ENCODE data around the gene NTM. TPM values are rescaled to one million over a fixed set of nuclear protein-coding genes. Genes with fewer than 3 reads are reported as not detected.
A peak's percentile ranks its signal among the peaks of the same experiment; 100 is the strongest.

Gene NTM
- total RNA-seq, 1 donor from 2014 or later, result 10.8 TPM

DNA sequence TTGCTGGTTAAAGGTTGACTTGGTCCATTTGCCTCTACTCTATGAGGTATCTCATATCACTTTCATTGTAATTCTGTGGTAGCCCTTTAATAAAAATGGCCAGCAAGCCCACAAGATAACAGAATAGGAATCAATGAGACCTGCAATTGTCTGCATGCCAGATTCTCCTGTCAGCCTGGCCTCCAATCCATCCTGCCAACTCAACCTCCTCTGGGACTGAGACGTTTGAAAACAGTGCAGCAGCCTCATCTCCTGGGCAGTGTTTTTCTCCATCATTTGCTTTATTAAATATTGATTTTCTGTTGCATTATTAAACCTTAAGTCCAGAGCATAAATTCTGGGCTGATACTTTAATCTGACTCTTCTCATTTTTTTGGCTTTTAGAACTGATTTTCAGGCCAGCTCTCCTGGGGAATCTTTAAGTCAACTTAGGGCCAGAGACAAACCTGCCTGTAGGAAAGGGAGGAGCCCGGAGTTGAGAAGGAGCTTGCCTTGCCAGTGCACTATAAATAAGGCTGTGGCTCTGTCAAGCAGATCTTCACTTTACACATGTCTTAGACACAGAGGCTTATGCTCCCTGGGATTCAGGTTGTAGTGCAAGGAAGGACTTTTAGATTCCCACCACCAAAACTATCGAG lies 798.0 kb downstream of the NTM start:
- DNase-seq, result no peak

DNA sequence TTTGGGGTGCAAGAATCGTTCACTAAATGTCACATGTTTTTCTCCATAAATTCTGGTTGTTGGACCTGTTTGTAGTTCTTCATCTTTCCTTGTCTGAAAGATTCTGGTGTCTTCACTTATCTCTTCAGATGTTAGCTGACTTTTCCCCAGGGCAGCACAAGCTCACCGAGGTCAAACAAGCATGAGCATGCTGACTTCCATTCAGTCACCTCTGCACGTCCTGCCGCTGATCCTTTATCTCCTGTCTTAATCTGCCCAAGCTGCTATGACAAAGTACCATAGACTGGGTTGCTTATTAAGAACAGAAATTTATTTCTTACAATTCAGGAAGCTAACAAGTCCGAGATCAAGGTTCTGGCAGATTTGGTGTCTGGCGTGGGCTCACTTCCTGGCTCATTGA lies 800.6 kb downstream of the NTM start:
- DNase-seq, result no peak

DNA sequence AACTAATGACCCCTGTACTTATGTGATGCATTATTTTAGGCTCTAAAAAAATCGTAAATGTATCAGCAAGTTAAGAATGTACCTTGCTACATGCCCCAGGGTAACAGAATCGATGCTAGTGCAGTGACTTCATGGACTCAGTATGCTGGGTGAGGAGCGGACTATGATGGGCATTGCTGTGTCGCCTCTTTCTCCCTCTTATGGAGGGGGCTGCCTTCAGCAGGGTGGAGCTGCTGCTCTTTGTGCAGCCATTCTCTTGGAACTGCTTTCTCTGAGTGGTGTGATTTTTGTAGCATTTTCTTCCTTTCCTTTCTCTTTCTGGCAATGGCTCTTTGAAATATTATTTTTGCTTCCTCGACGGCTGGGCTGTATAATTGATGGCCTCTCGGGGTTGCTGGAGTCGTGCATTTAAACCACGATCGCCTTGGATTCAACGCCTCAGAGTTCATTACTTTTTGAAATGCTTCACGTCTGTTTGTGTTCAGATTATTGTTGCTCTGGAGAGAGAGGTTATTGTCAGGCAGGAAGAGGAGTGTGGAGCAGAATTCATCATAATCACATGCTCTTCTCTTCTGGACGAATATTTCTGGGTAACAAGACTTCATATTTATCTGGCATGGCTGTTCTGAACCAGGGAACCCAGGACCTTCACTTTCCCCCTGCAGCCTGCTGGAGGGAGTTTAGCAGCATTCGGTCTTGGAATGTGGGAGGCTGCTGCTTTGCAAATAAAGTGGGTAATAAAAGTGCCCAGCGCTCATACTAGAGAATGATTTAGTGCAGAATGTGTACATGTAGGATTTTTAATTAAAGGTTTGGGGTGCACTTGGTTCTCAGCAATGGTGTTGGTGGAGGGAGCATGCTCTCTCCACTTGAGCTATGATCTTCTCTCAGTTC lies 804.2 kb downstream of the NTM start:
- DNase-seq, result no peak

DNA sequence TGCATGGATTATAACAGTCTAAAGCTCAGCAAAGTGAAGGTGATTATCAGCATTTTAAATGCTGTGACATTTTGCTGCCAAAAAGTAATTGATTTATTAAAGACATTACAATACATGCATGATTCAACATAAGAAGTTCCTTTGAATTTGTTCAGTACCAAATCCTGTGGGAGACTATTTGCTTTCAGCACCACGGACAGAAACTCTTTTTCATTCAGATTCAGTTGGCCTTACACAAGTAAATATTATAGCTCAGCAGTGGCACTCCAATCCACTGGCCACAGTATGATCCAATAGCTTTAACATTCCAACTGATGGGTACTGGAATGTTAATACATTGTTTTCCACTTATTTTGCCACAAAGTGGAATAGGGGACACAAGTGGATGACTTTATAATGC lies 806.7 kb downstream of the NTM start:
- no peak for DNase-seq

DNA sequence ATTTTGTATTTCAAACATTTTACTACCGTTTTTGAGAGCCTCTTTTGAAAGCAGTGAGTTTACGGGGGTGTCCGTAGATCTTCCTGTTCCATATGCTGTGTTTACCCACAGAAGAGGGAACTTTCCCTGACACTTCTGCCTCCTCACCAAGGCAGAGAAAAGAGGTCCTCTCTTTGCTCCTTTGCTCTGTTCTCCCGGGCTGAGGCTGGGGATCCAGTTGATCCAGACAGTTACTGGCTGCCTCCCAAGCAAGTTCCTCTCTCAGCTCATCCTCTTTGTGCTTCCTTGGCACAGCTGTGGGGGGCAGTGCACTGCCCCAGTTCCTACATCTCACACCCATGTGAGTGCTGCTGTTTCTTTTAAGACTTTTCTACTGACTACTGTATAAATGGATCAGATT lies 813.7 kb downstream of the NTM start:
- DNase-seq, result no peak

DNA sequence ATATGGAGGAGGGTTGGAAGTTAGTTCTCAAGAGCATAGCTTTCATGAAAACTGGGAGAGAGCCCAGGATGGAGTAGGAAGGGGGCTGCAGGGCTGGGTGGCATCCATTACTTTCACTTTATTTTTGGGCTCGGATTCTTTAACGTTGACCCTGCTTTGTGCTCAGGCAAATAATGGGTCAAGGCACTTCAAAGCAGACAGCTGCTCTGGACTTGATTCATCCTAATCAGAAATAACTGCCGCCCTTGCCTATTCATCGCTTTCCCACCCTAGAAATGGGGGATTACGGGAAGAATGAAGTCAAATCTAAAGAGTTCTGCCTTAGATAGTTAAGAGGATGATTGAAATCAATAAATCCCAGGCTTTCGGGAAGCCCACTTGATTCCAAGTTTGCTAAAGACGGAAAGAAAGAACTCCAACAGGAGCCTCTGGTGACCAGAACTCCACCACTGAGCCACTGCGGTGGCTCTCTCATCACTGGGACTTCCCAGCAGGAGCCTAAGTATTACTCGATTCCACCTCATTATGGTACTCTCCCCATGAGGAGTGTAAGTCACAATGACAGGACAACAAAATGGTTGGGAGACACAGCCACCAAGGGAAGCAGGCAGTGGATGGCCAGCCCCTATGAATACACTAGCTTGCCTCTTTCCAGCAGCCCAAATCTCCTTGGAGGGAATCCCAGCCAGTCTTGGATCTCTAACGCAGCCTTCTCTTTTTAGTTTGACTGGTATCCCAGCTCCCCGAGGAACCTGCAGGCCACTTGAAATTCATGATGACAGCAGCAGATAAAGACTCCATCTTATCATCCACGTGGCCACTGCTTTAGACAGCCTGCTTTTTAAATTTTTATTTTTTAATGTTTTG lies 815.5 kb downstream of the NTM start:
- no peak for DNase-seq

DNA sequence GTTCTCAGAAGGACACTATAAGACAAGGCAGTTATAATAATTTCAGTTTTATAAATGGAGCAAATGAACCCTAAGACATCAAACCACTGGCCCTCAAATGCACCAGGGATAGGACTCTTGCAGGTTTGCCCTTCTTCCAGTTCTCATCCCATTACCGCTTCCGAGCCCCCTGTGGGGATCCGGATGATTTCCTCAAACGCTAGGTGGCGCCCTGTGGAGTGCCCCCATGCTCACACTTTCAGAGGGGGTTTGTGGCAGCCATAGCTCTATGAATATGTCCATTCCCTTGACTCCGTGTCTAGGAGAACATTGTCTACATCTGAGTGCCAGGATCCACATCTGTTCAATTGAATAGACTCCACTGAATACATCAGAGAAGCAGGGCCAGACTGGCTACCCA lies 816.3 kb downstream of the NTM start:
- DNase-seq, result no peak

DNA sequence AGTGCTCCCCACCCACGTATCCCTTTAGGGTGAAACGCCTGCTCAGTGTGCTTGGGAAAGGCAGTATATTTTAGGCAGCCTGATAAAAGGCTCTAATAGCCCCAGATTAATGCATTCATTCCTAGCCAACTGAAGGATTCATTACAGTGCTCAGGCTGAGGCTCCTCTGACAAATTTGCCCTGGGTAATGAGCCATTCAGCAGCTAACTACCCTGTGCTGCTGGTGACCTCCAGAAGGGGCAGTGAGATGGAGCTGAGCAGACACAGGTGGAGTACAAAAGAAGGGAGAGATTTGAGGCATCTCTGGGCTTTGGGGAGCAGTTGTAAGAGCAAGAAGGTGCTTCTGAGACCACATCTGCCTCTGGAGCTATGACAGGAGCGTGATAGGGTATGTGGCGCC lies 817.0 kb downstream of the NTM start:
- DNase-seq, result no peak

DNA sequence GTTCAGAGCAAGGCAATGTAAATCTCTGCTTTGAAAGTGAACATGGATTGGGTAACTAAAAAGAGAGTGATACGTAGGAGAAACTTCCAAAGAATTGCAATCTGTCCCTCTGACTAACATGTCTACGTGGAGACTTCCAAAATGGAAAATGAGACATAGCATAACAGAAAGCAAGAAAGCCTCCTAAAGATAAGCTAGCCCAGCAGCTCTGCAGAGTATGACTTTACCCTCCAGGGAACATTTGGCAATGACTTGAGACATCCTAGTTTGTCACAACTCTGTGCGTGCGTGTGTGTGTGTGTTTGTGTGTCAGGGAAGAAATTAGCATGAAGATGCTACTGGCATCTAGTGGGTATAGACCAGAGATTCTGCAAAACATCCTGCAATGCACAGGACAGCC lies 817.4 kb downstream of the NTM start:
- no peak for DNase-seq

DNA sequence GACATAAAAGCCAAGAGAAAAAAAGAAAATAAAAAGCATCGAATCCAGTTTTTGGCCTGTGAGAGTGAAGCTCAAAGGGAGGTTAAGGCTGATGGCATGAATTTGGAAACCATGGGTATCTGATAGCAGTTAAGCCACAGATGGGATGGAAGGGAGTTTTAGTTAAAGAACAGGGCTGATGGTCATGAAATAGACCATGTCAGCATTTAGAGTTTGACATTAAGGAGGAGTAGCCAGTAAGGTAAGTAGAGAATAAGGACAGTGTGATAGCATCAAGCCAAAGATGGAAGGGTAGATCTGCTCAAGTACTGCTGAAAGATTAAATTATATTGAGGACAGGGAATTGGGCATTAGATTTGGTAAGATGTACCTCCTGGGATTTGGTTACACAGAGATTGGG lies 826.5 kb downstream of the NTM start:
- no peak for DNase-seq

DNA sequence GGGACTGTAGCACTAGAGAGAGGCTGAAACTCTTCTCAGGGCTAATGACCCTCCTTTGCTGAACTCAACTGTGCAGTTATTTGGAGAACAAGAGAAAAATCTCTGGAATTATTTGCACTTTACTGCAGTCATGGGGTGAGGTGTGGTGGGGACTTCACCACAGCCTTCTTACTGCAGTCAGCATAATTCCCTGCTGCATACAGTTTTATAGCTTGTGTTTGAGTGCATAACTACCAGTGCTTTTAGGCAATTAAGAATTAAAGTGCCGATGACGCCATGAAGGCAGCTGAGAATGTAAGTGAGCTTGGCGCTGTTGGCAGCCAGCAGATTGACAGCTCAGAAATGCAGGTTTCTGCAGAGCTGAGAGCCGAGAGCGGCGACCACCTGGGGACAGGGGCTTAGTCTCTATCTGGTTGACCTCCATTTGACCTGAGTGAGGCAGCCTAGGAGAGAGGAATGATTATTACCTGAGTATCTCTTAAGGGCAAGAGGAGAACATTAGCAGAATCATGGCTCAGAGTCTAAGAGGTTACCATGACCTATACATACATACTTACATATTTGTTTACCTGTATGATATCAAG lies 830.0 kb downstream of the NTM start:
- DNase-seq, result no peak

DNA sequence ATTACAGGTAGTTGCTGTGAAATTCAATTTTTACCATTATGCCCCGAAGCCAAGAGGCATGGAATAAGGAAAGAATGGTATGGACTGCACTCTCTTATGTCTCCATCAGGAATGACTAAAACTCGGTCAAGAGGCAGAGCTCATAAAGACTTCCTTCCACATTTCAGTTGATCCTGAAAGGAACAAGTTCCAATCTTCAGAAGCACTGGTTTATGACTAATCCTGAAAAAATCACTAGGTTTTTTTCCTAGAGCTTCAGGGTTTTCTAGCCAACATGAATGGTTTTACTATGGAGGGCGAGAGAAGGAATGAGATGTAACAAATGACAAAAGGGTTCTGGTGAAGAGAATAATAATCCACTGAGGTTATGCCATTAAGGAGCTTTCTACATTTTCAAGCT lies 832.2 kb downstream of the NTM start:
- DNase-seq, result no peak

DNA sequence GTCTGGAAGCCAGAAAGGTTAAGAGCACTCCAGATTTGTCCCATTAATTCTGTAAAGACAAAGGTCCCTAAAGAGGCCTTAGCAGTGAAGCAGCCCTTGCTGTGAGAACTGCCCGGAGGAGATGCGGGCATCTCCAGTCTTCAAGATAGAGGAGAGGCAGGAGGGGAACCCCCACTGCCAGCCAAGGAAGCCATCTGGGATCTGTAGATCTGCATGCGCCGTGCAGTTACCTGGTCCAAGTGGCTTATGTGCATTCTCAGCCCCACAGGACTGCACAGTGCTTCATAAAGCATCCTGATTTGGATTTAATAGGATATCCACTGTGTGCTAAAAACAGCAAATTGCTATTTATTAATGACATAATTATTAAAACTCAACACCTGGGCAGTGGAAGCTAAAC lies 834.6 kb downstream of the NTM start:
- no peak for DNase-seq

DNA sequence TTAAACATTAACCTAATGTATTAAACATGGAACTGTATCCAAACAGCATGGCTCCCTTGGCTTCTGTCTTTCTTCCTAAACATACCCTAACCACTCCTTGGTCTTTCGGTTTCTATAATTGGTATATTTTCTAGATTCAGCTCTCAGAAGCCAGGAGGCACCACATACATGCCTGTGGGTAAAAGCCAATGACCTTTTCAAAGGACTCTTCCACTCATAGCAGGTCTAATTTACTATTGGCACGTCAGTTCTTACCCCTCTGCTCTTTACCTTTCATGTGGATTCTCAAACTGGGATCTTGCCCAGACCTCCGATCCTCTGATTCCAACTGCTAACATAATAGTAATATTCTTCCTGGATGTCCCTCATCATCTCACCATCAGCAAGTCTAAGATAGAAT lies 835.1 kb downstream of the NTM start:
- DNase-seq, result no peak

DNA sequence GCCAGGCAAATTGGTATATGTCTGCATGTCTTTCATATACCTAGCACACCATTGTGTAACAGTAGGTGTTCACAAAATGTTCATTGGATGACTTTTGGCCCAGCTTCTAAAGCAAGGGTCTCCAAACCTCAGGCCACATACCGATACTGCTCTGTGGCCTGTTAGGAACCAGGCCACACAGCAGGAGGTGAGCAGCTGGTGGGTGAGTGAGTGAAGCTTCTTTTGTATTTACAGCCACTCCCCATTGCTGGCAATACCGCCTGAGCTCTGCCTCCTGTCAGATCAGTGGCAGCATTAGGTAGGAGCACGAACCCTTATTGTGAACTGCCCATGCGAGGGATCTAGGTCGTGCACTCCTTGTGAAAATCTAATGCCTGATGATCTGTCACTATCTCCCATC lies 836.6 kb downstream of the NTM start:
- DNase-seq, result no peak

DNA sequence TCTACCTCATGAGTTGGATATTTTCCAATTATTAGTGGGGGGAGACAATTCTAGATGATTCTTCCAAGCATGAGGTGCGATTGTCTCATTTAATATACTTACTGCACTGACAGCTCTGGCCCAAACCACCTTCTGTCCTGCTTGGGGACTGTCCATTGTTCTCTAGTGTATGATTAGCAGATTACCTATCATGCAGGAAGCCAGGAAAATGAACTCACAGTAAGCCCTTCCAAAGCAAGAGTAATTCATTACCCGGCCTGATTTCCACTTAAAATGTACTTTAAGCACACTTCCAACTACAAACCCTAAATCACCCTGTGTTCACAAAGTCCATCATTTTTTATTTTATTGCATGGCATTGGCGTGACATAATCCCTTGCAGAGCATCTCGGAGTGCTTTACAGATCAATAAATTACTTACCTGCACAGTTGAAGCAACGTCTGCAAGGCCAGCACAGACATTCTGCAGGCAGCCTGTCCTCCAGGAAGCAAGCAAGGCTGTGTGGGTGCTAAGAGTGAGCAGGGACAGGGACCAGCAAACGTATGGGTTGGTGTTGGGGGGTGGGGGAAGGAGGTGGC lies 838.2 kb downstream of the NTM start:
- no peak for DNase-seq

DNA sequence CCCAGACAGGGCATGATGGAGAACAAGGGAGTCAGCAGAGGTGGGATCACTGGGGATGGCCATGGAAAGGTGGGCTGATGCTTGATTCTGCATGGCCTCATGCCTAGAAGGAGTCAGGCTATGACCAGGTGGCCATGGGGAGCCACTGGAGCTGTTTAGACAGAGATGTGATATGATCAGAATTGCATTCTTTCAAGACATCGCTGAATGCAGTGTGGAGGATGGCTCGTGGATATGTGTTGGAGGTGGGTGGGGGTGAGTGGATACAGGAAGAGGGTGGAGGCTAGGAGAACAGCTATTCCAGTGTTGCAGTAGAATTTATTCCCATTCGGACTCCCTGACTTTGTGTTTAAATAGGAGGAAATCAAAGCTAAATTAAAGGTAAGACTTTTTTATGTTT lies 841.1 kb downstream of the NTM start:
- DNase-seq, result no peak

DNA sequence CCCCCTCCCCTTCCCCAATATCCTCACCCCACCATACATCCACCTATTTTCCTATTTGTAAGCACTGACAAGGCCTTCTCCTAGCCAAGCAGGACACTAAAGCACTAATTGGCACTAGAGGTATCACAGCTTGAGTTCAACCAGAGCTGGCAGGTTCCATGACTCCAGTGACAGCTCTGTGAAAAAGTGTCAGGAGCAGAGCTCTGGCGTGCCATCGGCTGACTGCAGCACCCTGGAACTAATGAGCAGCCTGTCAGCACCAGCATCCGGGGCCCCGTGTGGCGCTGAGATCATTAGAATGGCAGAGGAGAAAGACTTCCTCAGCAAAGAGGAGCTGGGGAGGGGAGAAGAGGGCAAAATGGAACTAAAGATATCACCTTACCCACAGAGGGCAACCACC lies 847.4 kb downstream of the NTM start:
- DNase-seq, result no peak

DNA sequence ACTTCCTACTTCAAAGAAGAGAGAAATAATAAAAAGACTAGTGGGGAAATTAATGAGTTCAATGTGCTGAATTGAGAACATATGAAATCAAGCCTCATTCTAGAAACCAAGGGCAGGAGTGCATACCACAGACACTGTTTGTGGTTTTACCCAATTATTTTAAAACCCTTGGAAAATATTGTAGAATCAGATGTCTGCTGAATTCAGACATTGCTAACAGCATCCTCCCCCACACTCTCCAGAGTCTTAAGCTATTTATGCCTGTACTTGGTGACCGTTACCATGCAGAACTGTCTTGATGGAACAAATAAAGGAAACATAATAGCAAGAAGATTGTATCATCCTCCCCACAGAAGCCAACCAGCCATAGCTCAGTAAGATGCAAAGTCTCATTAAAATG lies 850.1 kb downstream of the NTM start:
- DNase-seq, result peak; percentile 88

DNA sequence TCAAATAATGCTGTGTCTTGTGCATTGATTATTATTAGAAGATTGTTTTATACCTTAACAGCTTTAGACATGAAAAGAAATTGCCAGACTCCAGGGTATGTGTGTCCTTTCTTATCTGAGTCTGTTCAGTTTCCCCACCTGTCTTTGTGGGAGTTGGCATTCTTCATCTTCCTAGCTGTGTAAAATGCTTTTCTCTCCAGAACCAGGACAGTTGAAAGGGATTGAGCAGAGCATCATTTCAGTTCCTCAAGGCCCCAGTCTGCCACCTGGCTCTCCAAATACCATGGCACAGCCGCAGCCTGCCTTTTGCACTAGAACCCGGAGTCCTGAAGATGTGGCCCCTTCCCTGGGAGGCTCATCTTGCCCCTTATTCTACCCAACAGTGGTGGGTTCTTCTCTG lies 851.9 kb downstream of the NTM start:
- DNase-seq, result no peak

DNA sequence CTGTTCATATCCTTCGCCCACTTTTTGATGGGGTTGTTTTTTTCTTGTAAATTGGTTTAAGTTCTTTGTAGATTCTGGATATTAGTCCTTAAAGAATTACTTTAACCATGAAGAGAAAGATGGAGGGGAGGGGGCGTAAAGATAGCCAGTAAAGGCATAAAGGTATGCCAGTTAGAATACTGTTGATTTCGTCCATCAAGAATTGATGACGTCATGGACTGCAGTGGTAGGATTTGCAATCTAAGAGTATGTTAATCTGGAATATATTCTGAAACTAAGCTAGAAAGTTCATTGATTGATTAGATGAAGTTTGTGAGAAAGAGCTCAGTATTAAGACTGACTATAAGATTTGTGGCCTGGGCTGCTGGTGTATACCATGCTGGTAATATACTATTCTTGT lies 856.1 kb downstream of the NTM start:
- DNase-seq, result no peak

DNA sequence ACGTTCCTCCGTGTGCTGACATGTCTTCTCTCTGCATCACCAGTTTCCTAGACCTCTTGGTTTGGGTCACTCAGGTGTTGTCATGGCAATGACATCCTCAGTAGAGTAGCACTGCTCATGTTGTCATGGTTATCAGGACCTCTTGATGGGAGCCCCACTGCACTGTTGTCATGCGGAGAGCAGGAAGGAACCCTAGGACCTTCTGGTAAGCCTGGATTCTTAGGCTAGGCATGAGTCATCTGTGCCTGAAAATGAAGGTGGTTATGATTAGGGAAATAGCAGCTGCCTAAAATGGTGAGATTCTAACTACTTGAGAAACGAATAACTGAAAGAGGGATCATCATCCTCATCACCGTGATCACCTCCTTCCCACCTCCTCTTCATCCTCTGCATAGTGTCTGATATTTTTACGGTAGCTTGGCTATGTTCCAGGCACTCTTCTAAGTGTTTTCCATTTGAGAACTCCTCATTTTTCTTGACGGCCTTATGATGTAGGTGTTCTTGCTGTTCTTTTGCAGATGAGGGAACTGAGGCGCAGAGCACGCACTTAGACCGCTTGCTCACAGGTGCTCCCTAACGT lies 858.4 kb downstream of the NTM start:
- DNase-seq, result no peak

Measured in skin of body (tissue), 2 donors.